Kidney (tissue), 14 donors: ENCODE data around the gene MAGI1. TPM values are rescaled to one million over a fixed set of nuclear protein-coding genes. Genes with fewer than 3 reads are reported as not detected.
A peak's percentile ranks its signal among the peaks of the same experiment; 100 is the strongest.

Experiments
- DNase-seq, 5 donors: peaks; one replicate each; pipeline ENCODE4 v3.0.0-alpha.2; 2013 to 2020
- FAIRE-seq: peaks from 2 replicates; lab custom pipeline; 2012; peaks lifted over from hg19 to GRCh38; lab: Jason Lieb, UNC
- H3K27ac ChIP-seq, 2 donors: one replicate each; pipeline ENCODE4 v1.7.0; 2013; ENCODE audit warnings: low read depth in 2 of 2, low read length in 2 of 2, inconsistent platforms in 1 of 2
- H3K27me3 ChIP-seq: one replicate; pipeline ENCODE4 v1.7.1; 2013; ENCODE audit warnings: low read length, inconsistent platforms; ENCODE audit not compliant: control insufficient read depth, insufficient read depth
- H3K36me3 ChIP-seq, 3 donors: one replicate each; pipeline versions ENCODE4 v1.7.0 to v1.7.1; 2013; ENCODE audit warnings: low read length in 3 of 3, control low read depth in 1 of 3, inconsistent platforms in 1 of 3; ENCODE audit not compliant: insufficient read depth in 3 of 3, control insufficient read depth in 2 of 3
- H3K4me1 ChIP-seq, 3 donors: one replicate each; pipeline versions ENCODE4 v1.7.0 to v1.7.1; 2013; ENCODE audit warnings: low read length in 3 of 3, inconsistent platforms in 1 of 3, low read depth in 1 of 3; ENCODE audit not compliant: control insufficient read depth in 2 of 3, insufficient read depth in 2 of 3
- H3K4me3 ChIP-seq, 3 donors: one replicate each; pipeline versions ENCODE4 v1.7.0 to v1.8.1; 2013; ENCODE audit warnings: low read length in 3 of 3, control low read depth in 1 of 3, inconsistent platforms in 1 of 3
- H3K9ac ChIP-seq, 3 donors: one replicate each; pipeline versions ENCODE4 v1.7.0 to v1.7.1; 2013; ENCODE audit warnings: low read length in 3 of 3, control low read depth in 1 of 3, inconsistent platforms in 1 of 3
- H3K9me3 ChIP-seq, 3 donors: one replicate each; pipeline versions ENCODE4 v1.7.0 to v1.7.1; 2013; ENCODE audit warnings: low read length in 3 of 3, control low read depth in 1 of 3, inconsistent platforms in 1 of 3; ENCODE audit not compliant: control insufficient read depth in 2 of 3, insufficient read depth in 1 of 3
- intact Hi-C: fragments of 100-400 bp; cut with DNase I; formaldehyde crosslinking; loops from one replicate; pipeline ENCODE4 v1.11.1; 2022
- polyA plus RNA-seq: library from polyadenylated mRNA; stranded (reverse); fragments of 350-450 nt; fragmentation: Illumina TruSeq; extraction: RNeasy Lipid Tissue Mini Kit (QIAGEN cat#74804); gene quantifications from one replicate; pipeline ENCODE4 v1.2.3, GENCODE V29; 2014; ENCODE audit warnings: low read depth, low replicate concordance; ENCODE audit not compliant: insufficient read depth
- total RNA-seq: library from RNA; stranded (reverse); fragmentation: NEBNext Ultra II Directional; extraction: Animal tissue kit (Norgen Biotek cat#: 25700); gene quantifications from one replicate; pipeline ENCODE4 v1.2.1, GENCODE V29; 2021
- TF ChIP-seq, protein P1 (sequence below): IDR thresholded peaks from 3 replicates; pipeline ENCODE4 v1.5.1; 2012; ENCODE audit warnings: mild to moderate bottlenecking, moderate library complexity, borderline replicate concordance; ENCODE audit not compliant: insufficient read depth; ENCODE audit errors: extremely low read depth
- donor health status: control.
- donor health status: control.
- donor health status: control.
- donor health status: control.
- donor health status: control.
- donor health status: DM: yes; HTN: yes; CAD: no.
- donor health status: Normal renal cell carcinoma (clear cell type).

MAGI1 gene
- total and polyA plus RNA-seq, 2 donors from 2014 or later = 8.2 to 42.8 TPM

- no peak overlapping the region for H3K4me3 ChIP-seq
- H3K9ac ChIP-seq = no peak overlapping the region
- intact Hi-C loops = no loop called here
- FAIRE-seq (no peak), DNase-seq (no peak)
- H3K9me3 ChIP-seq = no peaks in the 10 kb centered on the region
- H3K27me3 ChIP-seq = no peaks in the 10 kb centered on the region
- TF ChIP-seq, protein P1, sequence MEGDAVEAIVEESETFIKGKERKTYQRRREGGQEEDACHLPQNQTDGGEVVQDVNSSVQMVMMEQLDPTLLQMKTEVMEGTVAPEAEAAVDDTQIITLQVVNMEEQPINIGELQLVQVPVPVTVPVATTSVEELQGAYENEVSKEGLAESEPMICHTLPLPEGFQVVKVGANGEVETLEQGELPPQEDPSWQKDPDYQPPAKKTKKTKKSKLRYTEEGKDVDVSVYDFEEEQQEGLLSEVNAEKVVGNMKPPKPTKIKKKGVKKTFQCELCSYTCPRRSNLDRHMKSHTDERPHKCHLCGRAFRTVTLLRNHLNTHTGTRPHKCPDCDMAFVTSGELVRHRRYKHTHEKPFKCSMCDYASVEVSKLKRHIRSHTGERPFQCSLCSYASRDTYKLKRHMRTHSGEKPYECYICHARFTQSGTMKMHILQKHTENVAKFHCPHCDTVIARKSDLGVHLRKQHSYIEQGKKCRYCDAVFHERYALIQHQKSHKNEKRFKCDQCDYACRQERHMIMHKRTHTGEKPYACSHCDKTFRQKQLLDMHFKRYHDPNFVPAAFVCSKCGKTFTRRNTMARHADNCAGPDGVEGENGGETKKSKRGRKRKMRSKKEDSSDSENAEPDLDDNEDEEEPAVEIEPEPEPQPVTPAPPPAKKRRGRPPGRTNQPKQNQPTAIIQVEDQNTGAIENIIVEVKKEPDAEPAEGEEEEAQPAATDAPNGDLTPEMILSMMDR = no peak
- H3K4me1 ChIP-seq = no peaks in the 10 kb centered on the region
- H3K36me3 ChIP-seq = no peaks in the 10 kb centered on the region
- no peak overlapping the region for H3K27ac ChIP-seq
Observed at GRCh38 chr3:65396078-65396477, 642.6 kb downstream of the MAGI1 start.

GRCh38 chr3:65391068-65391467, 647.6 kb downstream of the MAGI1 start:
- TF ChIP-seq, protein P1 = no peak
- no peak overlapping the region for H3K27ac ChIP-seq
- H3K27me3 ChIP-seq = no peaks in the 10 kb centered on the region
- peaks cover 0 to 4% (median 0%) of the 10 kb centered on the region in 3 donors for H3K36me3 ChIP-seq
- intact Hi-C loops = no loop called here
- DNase-seq (no peak), FAIRE-seq (no peak)
- no peak overlapping the region for H3K9ac ChIP-seq
- H3K9me3 ChIP-seq = no peaks in the 10 kb centered on the region
- no peaks in the 10 kb centered on the region for H3K4me1 ChIP-seq
- no peak overlapping the region for H3K4me3 ChIP-seq

DNA sequence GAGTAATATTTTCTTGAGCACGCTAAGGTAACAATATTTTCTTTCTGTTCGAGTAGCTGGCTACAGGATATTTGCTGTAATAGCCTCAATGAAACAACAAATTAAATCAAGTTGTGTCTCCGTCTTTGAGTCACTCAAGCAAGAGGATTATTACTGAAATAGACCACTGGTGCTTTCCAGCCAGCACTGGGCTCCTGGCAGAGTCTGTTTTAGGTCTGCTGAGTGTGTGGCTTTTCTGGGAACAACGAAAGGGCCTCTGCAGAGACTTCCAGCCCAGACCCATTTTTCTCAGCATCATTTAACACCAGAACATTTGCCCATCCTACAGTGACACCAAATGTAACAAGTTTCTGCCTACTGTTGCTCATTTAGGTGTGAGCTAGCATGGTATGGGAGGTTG, 652.9 kb downstream of the MAGI1 start:
- DNase-seq (no peak), FAIRE-seq (no peak)
- intact Hi-C loops = no loop called here
- Histone ChIP-seq H3K27me3 (no peaks in the 10 kb centered on the region), H3K4me3 (no peak overlapping the region), H3K4me1 (no peaks in the 10 kb centered on the region), H3K36me3 (peaks cover 0 to 15% (median 4%) of the 10 kb centered on the region in 3 donors), H3K9me3 (no peaks in the 10 kb centered on the region), H3K27ac (no peak overlapping the region), H3K9ac (no peak overlapping the region)
- TF ChIP-seq, protein P1 = no peak

GRCh38 chr3:65381496-65382010, 657.2 kb downstream of the MAGI1 start:
- peak in 1 of 5 donors; percentile 52 for DNase-seq
- Histone ChIP-seq H3K27me3 (no peaks in the 10 kb centered on the region), H3K4me1 (peaks cover 0 to 4% (median 2%) of the 10 kb centered on the region in 3 donors), H3K9ac (no peak overlapping the region), H3K4me3 (no peak overlapping the region), H3K9me3 (no peaks in the 10 kb centered on the region), H3K36me3 (peaks cover 0 to 15% (median 4%) of the 10 kb centered on the region in 3 donors), H3K27ac (no peak overlapping the region)
- intact Hi-C loops = no loop called here
- TF ChIP-seq, protein P1 = no peak
- FAIRE-seq = no peak
